Stimulated activated CD8-positive, alpha-beta memory T cell treated with anti-CD3 and anti-CD28 coated beads, Interleukin-7, amount 100 ng/mL, for 24 hours (primary cell): ENCODE data around the gene TTC16.
A peak's percentile ranks its signal among the peaks of the same experiment; 100 is the strongest.

Experiments
- DNase-seq: peaks from one replicate; pipeline ENCODE4 v3.0.0-alpha.2; 2020; ENCODE audit warnings: low read depth

TTC16 gene, protein sequence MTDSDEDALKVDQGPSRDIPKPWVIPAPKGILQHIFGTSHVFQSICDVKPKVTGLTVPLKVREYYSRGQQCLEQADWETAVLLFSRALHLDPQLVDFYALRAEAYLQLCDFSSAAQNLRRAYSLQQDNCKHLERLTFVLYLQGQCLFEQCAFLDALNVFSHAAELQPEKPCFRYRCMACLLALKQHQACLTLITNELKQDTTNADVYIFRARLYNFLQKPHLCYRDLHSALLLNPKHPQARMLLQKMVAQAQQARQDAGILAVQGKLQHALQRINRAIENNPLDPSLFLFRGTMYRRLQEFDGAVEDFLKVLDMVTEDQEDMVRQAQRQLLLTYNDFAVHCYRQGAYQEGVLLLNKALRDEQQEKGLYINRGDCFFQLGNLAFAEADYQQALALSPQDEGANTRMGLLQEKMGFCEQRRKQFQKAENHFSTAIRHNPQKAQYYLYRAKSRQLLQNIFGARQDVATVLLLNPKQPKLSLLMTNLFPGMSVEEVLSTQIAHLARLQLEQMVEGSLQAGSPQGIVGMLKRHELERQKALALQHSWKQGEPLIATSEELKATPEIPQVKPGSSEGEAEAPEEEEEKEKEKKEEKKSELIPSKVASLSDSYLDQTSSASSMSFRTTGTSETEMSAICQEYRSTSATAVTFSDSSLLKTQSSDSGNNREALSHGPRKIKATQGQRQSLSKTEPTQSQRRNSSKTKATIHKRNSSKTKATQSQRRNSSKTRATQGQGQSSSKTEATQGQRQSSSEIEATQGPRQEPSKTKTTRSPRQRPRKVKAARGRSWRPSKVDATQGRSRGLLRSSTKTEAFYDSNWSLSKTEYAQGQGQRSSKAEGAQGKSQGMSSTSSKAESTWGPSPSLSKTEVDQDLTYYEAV

GRCh38 chr9:127715470-127716337 is at the start of gene TTC16, which contains the start of gene PTRH1:
TSS of gene TTC16 (plus strand) at chr9:127716079. CDS start at chr9:127716146, 67 bp downstream.
TSS of gene PTRH1 (minus strand) at chr9:127715663. CDS start at chr9:127715639, 24 bp downstream.
- peak; percentile 97 for DNase-seq

- no peak for DNase-seq
These were observed 48.6 kb upstream of the TTC16 start for GRCh38 chr9:127667127-127667844.

DNA sequence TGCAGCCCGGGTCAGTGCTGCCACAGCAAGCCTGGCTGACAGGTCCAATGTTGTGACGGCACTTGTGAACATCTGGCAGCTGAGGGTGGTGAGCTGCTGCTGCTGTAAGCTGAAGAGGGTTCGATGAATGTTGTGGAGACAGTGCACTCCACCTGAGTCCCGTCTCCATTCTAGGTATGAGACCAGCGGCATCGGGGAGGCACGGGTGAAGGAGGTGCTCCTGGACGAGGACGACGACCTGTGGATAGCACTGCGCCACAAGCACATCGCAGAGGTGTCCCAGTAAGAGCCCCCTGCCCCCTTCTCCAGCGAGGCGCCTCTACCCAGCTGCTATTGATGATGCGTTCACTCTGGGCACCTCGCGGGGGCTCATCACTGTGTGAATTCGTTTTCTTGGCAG is 48.0 kb upstream of the TTC16 start:
- no peak for DNase-seq

GRCh38 chr9:127673234-127673633 is 42.6 kb upstream of the TTC16 start:
- DNase-seq = no peak

DNA sequence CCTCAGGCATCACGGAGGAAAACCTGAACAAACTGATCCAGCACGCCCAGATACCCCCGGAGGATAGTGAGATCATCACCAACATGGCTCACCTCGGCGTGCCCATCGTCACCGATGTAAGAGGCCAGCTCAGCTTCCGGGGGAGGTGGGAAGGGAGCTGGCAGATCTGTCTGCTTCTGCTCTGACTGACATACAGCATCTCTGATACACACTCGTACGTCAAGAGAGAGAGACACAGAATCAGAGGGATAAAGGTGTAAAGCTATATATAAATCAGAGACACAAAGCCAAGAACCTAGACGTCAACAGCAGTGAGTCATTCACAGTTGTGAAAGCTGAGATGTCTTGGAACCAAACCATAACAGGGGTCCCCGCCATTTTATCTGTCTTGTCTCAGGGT is 39.2 kb upstream of the TTC16 start:
- no peak for DNase-seq

- DNase-seq = no peak
These were observed 36.4 kb upstream of the TTC16 start for GRCh38 chr9:127679506-127679905.

GRCh38 chr9:127680226-127680625 is 35.7 kb upstream of the TTC16 start:
- no peak for DNase-seq

DNA sequence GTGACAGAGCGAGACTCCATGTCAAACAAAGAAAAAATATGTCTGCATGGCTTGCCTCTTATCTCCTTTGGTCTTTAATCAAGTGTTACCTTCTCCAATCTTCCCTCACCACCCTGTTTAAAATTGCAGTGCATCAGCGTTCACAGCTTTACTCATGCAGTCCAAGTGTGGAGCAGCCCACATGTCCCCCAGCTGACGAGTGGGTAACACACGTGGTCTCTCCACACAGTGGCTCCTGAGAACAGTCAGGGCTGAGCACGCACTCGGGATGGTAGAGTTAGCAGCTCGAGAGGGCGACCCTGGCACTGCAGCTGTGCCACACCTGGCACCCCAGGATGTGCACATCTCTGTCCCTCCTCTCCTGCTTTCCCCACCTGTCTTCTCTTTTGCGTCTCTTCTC is 35.0 kb upstream of the TTC16 start:
- DNase-seq = no peak

- no peak for DNase-seq
These were observed 33.3 kb upstream of the TTC16 start for GRCh38 chr9:127682351-127683136.

- DNase-seq = no peak
These were observed 32.2 kb upstream of the TTC16 start for GRCh38 chr9:127683723-127684122.

- DNase-seq = no peak
These were observed 31.3 kb upstream of the TTC16 start for GRCh38 chr9:127684576-127684975.

DNA sequence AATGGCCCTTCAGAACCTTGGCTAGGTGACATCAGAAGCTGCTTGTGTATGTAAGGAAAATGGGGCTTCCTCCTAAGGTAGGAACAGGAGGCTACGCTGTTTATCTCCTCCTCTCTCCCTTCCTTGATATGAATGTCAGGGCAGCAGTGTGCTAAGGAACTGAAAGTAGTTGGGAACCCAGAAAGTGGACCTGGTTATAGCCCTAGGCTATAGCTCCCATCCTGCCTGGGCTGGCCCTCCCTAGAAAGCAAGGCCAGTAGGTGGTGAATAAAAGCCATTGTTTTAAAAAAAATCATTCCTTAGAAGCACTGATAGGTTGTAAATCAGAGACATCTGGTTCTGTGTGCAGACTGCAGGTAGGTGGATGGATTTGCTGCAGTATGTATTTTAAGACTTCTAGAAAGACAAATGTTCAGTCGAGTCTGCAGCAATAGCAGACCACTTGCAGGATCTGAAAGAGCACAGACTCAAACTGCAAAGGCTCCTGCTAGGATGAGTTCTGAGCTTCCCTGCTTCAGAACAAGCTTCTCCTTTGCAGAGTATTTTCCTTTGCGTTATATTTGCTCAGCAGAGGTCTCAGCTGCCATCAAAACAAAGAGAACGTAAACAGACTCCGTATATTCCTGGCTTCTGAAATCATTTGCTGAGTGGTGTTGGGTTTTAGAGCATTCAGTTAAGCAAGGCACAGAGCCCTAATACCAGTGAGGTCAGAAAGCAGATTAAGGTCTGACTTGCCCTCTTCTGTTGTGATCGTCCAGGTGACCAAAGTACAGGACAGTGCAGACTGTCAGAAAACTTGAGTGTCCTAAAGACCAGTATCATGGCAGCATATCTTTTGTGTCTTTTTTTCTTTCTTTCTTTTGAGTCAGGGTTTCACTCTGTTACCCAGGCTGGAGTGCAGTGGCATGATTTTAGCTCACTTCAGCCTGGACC is 29.2 kb upstream of the TTC16 start:
- no peak for DNase-seq

- no peak for DNase-seq
These were observed 26.4 kb upstream of the TTC16 start for GRCh38 chr9:127689329-127690000.

GRCh38 chr9:127690735-127691134 is 25.1 kb upstream of the TTC16 start:
- no peak for DNase-seq

DNA sequence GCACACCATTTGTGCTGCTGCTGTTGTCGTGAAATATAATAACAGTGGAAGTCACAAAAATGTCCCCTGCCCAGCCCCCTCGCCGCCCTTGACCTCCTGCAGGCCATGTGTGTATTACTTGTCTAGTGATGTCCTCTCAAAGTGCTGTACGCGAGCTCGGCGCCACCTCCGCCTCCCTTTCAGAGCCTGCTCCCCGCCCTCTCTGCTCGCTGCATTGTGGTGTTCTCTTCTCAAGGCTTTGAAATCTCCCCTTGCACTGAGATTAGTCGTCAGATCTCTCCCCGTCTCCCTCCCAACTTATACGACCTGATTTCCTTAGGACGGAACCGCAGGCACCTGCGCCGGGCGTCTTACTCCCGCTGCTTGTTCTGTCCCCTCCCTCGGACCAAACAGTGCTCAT is 23.8 kb upstream of the TTC16 start:
- no peak for DNase-seq

- DNase-seq = no peak
These were observed 22.7 kb upstream of the TTC16 start for GRCh38 chr9:127693143-127693542.

DNA sequence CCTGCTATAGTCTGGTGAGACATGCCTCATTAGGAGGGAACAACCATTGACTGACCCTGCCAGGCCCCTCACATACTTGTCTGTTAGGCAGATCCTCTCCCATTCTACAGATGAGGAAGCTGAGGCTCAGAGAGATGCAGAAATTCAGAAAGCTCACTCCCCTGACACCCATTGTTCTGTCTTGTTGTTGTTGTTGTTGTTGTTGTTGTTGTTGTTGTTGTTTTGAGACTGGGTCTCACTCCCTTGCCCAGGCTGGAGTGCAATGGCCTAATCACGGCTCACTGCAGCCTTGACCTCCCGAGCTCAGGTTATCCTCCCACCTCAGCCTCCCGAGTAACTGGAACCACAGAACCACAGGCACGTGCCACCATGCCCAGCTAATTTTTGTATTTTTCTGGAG is 22.2 kb upstream of the TTC16 start:
- DNase-seq = no peak

- no peak for DNase-seq
These were observed 20.8 kb upstream of the TTC16 start for GRCh38 chr9:127694890-127695720.
